GM21528 (cell line): ENCODE results near the gene RFC2.
A peak's percentile ranks its signal among the peaks of the same experiment; 100 is the strongest.

Experiments used
- ATAC-seq: cut with Tn5 transposase; IDR thresholded peaks from one replicate; pipeline ENCODE4 v1.9.1; 2021; ENCODE audit warnings: mild to moderate bottlenecking, moderate library complexity; ENCODE audit not compliant: unreplicated experiment, low FRiP score

The RFC2 gene

GRCh38 chr7:74254129-74254857 is at the start of gene RFC2:
Gene RFC2, minus strand, starts transcription at chr7:74254399. Its CDS starts 16 bp downstream, at chr7:74254383.
- peak; percentile 84 for ATAC-seq

- ATAC-seq: no peak
Observed at GRCh38 chr7:74302745-74303221, 48.6 kb upstream of the RFC2 start.

GRCh38 chr7:74300926-74301325 is 46.7 kb upstream of the RFC2 start:
- no peak for ATAC-seq

- no peak for ATAC-seq
Observed at GRCh38 chr7:74299401-74299800, 45.2 kb upstream of the RFC2 start.

- ATAC-seq: no peak
Observed at GRCh38 chr7:74297516-74298233, 43.5 kb upstream of the RFC2 start.

GRCh38 chr7:74294191-74294998 is 40.2 kb upstream of the RFC2 start:
- no peak for ATAC-seq

GRCh38 chr7:74293577-74293908 is 39.3 kb upstream of the RFC2 start:
- ATAC-seq: no peak

- ATAC-seq: no peak
Observed at GRCh38 chr7:74292757-74293576, 38.8 kb upstream of the RFC2 start.

GRCh38 chr7:74291535-74291934 is 37.3 kb upstream of the RFC2 start:
- ATAC-seq: no peak

- no peak for ATAC-seq
Observed at GRCh38 chr7:74290981-74291441, 36.8 kb upstream of the RFC2 start.

- ATAC-seq: no peak
Observed at GRCh38 chr7:74290553-74290950, 36.4 kb upstream of the RFC2 start.

- ATAC-seq: no peak
Observed at GRCh38 chr7:74289659-74290552, 35.7 kb upstream of the RFC2 start.

- peak; percentile 50 for ATAC-seq
Observed at GRCh38 chr7:74289018-74289658, 34.9 kb upstream of the RFC2 start, which contains the start of gene CLIP2. Gene CLIP2, plus strand, starts transcription at chr7:74289407. Its CDS starts 28,140 bp downstream, at chr7:74317547.

- ATAC-seq: no peak
Observed at GRCh38 chr7:74288034-74288881, 34.1 kb upstream of the RFC2 start.

- ATAC-seq: no peak
Observed at GRCh38 chr7:74287303-74288033, 33.3 kb upstream of the RFC2 start.

GRCh38 chr7:74286131-74286530 is 31.9 kb upstream of the RFC2 start:
- ATAC-seq: no peak

GRCh38 chr7:74284781-74285259 is 30.6 kb upstream of the RFC2 start:
- ATAC-seq: no peak
